NCI-H226 (cell line): ENCODE measurements around the gene DGKH.

ENCODE experiments used
- DNase-seq: peaks from one replicate; pipeline ENCODE4 v3.0.0-alpha.2; 2015

The DGKH gene, protein sequence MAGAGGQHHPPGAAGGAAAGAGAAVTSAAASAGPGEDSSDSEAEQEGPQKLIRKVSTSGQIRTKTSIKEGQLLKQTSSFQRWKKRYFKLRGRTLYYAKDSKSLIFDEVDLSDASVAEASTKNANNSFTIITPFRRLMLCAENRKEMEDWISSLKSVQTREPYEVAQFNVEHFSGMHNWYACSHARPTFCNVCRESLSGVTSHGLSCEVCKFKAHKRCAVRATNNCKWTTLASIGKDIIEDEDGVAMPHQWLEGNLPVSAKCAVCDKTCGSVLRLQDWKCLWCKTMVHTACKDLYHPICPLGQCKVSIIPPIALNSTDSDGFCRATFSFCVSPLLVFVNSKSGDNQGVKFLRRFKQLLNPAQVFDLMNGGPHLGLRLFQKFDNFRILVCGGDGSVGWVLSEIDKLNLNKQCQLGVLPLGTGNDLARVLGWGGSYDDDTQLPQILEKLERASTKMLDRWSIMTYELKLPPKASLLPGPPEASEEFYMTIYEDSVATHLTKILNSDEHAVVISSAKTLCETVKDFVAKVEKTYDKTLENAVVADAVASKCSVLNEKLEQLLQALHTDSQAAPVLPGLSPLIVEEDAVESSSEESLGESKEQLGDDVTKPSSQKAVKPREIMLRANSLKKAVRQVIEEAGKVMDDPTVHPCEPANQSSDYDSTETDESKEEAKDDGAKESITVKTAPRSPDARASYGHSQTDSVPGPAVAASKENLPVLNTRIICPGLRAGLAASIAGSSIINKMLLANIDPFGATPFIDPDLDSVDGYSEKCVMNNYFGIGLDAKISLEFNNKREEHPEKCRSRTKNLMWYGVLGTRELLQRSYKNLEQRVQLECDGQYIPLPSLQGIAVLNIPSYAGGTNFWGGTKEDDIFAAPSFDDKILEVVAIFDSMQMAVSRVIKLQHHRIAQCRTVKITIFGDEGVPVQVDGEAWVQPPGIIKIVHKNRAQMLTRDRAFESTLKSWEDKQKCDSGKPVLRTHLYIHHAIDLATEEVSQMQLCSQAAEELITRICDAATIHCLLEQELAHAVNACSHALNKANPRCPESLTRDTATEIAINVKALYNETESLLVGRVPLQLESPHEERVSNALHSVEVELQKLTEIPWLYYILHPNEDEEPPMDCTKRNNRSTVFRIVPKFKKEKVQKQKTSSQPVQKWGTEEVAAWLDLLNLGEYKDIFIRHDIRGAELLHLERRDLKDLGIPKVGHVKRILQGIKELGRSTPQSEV

DNA sequence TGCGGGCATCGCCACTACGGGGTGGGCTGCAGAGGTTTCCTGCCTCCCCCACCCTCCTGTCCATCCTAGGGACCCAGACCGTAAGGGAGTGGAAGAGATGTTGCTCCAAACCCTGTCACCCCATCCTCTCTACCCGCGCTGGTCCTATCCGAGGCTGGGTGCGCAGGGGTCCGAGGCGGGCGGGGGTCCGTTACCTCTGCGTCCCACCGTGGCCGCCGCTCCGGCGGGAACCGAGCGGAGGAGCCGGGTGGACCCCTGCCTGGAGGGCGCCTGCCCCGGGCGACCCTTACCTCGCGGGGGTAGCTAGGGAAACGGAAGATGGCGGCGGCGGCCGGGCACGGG, at the start of gene DGKH:
Gene DGKH, plus strand, starts transcription at position 307 of the 342 bp plus-strand sequence. CDS start 126 bp downstream, outside the sequence.
- no peak for DNase-seq

DNA sequence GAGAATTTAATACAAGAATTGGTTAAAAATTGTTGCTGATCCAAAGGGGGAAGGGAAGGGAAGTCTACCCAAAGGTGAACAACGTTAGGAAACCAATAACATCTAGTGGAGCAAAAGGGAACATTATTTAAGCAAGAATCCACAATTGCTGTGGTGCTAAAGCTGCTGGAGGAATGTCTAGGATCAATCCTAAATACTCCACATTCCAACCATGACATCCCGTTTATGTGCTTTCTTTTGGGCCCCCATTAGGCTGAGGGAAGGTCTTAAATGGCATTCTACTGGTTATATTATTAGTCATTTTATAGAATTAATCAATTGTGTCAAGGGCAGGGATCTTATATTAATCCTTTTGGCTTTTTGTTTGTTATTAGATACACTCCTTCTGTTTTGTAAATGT, 47.6 kb upstream of the DGKH start:
- DNase-seq: no peak

DNA sequence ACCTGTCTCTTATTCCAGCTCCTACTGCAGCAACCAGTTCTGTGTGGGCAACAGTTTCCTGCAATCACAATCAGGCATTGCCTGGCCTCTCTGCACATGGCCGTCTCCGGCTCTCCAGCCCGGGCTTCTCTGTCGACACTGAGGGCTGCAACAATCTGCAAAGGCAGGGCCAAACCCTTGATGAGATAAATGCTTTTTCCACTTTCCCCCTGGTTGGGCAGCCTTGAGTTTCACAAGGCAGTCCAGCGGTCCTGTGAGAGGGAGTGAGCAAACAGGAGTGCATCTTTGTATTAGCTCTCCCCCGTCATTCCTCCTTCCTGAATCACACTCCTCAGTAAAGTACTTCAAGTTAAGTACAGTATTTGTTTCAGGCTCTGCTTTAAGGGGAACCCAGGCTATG, 46.9 kb upstream of the DGKH start:
- peak; percentile 99 for DNase-seq

DNA sequence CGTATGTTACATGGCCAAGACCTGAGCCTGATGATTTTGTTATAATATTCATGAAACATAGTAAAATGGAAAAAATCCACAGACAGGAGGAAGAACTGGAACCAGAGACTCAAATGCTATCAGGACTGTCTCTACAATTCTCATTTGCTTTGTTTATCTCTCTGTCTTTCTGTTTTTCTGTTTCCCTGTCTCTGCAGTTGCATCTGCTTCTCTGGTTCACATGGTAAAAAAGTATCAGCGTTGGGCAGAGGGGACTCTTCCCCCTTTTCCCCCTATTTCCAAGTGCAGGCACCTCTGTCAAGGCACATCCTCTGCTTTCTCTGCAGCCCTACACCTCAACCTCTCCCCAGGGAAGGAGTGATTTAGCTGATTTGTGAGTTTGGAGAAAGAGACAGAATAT, 46.4 kb upstream of the DGKH start:
- no peak for DNase-seq

DNA sequence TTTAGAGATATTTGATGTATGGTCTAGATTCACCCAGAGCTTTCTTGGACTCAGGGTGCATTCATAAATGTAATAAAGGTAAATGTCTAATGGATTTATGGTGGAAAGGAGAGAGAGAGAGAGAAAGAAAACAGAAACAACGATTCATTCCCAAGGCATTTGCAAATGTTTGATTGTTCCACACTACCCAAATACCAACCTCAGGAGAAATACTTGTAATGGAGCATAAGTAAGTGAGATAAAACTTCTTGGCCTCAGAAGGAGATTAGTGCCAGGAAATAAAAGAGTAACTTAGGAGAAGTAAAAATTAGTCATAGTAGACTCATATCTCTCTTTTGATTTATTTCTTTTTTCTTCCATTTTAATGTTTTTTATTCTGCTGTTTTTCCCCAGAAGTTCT, 40.6 kb upstream of the DGKH start:
- DNase-seq: peak; percentile 80

DNA sequence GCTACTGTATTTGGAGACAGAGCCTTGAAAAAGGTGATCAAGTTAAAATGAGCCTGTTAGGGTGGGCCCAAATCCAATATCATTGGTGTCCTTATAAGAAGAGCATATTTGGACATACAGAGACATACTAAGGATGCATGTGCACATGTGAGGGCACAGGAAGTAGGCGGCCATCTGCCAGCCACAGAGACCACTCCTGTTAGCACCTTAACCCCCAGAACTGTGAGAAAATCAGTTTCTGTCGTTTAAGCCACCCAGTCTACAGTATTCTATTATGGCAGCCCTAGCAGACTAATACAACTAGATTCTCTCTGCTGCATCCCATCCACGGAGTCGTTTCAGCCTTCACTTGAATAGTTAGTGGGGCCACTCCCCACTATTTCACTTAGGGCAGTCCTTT, 39.4 kb upstream of the DGKH start:
- no peak for DNase-seq

DNA sequence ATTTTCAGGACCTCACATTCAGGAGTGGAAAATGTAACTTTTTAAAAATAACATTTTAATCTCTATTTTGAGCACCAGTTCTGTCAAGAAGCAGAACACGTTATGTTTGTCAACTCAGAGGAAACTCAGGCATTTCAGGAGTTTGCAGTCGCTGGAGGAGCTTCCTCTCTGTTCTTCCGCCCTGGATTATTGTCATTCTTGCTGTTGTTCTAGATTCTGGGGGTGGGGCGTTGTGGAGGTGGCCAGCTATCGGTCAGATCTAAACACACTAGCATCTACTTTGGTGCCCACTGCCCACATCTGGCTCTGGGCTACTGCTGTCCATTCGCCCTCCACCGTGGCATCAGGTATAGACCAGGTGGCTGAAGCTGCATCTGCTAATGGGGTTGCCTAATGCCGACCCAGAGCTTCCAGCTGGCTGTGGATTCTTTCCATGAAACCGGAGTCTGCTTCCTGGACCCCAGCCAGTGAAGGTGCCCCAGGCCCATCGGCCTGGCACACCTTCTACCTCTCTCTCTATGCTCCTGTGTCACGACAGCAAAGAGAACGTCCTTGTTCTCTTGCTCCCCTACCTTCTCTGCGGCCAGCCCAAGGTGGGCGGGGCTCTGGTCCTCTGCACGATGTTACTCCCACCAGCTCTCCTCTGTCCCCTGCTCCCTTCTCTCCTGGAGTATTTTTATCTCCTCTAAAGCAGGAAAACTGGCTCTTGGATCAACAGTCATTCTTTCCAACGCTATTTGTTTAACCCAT, 36.7 kb upstream of the DGKH start:
- DNase-seq: no peak

DNA sequence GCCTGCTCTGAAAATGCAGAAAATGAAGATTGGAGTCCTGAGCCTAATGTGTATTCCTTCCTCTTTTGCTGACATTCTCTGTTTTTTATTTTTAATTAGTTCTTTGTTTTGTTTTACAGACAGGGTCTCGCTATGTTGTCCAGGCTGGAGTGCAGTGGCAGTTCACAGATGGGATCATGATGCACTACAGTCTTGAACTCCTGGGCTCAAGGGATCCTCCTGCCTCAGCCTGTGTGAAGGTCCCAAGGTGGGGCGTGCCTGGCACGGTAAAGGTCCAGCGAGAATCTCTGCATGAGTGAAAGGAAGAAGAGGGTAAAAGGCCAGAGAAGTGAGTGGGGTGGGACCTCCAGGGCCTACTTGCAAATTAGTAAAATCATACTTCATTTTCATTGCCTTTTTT, 34.3 kb upstream of the DGKH start:
- no peak for DNase-seq

DNA sequence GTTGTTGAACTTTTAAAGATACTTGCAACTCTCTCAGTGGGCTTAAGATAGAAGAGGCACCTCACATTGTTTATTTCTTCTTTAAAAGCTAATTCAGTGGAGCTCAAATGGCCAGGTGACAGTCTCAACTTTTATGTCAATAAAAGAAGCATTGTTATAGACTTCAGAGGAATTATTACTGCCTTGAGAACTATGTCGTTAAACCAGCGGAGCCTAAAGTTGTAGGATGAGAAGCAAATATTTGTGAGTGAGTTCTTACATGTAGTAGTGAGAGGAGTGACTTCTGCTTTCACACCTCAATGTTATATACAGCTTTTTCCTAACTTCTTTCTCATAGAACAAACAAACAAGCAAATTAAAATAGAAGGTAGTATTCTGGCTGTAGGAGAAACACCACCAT, 31.2 kb upstream of the DGKH start:
- no peak for DNase-seq

DNA sequence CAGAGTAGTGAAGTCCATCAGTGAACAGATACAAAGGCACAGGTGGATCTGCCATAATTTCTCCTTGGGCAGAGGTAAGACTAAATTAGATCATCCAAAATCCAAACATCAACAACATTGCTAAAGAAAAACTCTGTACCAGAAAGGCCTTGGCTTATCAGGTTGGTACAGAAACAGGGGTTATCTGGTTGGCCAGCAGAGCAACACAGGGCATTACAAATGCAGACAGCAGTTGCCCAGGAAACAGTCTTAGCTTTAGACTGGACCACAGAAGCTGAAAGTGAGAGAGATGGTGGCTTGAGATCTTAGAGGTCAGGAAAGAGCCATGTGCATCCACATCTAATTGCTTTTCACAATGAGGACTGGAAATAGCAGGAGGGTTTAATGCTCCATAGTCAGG, 26.6 kb upstream of the DGKH start:
- no peak for DNase-seq

DNA sequence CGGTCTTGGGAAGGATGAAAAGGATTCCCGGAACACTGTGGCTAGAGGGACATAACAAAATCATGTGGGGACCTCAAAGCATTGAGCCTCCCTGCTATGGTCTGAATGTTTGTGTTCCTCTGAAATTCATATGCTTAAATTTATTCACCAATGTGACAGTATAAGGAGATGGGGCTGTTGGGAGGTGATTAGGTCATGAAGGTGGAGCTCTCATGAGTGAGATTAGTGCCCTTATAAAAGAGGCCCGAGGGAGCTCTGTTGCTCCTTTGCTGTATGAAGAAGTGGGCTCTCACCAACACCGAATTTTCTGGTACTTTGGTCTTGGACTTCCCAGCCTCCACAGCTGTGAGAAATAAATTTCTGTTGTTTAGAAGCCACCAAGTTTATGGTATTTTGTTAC, 26.1 kb upstream of the DGKH start:
- DNase-seq: no peak

DNA sequence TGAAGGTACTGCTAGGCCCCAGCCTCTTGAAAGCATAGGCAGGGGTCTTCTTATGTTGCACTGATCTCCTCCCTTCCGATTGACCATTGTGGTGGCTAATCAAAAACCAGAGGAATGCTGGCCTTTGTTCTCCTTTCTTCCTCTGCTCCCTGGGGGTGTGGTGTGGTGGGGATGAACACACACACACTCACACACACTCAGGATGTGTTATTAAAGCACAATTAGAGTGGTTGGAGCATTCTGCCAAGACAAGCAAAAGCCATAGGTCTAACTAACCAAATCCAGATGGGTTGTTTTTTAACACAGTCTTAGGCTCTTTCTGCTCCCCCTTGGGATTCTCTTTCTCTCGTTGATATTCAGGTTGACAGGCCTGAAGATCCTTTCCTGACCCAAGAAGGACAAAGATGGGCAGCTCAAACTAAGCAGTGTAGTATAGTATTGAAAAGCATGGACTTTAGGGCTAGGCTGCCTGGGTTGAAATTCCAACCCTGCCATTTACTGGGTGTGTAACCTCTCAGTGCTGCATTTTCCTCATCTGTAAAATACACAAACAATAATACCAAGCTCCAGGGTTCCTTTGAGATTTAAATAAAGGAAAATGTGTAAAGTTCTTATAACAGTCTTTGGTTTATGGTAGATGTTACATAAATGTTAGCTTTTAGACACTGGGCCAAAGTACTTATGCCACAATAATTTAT, 25.5 kb upstream of the DGKH start:
- no peak for DNase-seq

DNA sequence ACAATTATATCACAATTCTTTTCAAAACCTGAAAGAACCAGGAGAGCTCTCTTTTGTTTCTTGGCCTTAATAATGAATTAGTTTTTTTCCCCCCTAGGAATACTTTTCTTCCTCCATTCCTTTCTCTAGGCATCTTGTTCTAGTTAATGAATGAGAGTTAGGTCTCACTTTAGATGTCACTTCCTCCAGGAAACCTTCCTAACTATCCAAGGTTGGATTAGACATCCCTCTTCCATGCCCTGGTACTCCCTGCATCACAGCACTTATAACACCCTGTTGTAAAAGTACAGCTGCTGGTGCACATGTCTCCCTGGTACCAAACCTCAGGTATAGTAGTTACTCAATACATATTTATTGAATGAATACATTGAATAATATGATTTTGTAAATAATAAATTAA, 21.2 kb upstream of the DGKH start:
- DNase-seq: no peak

DNA sequence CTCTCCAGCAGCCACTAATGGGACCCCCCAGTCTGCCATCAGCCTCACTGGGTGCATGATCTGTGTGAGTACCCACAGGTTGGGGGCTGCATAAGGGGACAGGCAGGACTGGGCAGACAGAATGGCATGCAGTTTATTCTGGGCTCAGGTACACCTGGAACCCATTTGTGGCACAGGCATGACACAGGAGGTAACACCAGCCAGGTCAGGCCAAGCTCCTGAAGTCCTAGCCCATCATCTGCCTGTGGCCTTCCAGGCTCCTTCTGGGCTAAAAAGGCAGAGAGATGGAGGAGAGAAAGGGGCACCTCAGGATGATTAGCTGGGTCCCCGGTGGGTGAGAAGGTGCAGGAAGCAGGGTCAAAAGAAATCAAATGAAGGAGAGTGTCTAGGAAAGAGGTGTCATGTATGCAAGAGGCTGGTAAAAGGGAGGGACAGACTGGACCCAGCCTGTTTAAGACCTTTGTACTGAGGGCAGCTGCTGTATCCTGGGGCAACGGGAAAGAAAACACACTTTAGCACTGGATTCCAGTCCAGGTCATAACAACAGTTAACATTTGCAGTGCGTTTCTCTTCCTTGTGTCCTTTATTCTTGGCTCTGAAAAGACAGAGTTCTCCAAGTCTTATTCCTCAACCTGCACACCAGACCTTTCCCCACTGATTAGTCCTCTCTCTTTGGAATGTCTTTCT, 20.2 kb upstream of the DGKH start:
- no peak for DNase-seq

DNA sequence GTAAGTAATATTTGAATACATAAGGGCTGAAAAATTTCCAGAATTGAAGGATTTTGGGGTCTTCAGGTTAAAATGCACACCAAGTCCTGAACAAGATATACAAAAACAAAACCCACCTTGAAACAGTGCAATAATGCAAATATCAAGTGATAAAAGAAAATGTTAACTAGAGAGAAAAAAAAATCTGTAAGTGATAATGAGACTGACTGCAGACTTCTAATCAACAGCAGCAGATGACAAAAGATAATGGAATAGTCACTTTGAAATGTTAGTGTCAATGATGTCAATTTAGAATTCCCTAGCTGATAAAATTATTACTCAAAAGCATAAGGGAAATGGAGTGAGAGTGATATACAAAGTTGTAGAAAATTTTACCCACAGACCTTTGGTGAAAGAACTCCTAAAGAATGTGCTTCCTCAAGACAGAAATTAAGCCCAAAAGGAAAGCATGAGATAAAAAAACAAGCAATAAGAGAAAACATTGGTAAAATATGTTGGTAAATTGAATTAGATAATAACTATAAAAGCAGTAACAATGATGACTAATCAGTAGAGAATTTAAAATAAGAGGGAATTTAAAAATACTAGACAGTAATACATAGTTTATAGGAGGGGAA, 12.4 kb upstream of the DGKH start:
- DNase-seq: no peak

DNA sequence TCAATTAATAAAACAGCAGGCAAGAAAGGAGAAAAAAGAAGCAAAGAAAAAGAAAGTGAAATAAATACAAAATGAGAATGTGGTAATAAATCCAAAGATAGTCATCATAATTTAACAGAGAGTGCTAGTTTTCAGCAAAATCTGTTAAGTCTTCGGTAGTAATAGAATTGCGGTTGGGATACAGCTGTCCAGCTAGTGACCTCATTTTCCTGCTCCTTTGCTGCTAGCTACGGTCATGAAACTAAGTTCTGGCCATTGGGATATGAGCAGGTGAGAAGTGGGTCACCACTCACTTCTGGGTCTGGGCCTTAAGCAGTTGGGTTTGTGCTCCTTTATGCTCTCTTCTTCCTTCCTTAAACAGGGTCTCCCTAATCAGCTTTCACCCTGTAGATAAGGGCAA, 11.7 kb upstream of the DGKH start:
- no peak for DNase-seq

DNA sequence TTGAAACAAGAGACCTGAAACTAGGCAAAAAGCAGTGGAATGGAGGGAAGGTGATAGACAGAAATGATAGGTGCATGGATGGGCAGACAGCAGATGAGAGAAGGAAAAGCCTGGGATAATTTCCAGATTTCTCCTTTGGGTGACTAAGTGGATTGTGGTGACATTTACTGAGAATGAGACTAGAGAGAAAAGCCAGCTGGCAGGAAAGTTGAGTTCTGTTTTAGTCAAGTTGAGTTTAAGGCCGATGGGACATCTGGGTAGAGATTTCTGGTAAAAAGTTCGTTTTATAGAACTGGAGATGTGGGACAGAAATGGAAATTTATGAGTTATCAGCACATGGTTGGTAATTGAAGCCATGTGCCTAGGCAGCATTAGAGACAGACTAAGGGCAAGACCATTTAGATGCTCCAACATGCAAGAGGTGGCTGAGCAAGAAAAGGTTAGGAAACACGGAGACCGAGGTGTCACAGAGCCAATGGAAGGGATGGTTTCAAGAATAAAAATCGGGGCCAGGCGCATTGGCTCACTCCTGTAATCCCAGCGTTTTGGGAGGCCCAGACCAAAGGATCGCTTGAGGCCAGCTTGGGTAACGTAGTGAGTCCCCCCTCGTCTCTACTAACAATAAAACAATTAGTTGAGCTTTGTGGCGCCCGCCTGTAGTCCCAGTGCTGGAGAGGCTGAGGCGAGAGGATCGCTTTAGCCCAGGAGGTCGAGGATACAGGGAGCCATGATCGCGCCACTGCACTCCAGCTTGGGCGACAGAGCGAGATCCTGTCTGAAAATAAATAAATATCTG, 9.6 kb upstream of the DGKH start:
- DNase-seq: no peak

DNA sequence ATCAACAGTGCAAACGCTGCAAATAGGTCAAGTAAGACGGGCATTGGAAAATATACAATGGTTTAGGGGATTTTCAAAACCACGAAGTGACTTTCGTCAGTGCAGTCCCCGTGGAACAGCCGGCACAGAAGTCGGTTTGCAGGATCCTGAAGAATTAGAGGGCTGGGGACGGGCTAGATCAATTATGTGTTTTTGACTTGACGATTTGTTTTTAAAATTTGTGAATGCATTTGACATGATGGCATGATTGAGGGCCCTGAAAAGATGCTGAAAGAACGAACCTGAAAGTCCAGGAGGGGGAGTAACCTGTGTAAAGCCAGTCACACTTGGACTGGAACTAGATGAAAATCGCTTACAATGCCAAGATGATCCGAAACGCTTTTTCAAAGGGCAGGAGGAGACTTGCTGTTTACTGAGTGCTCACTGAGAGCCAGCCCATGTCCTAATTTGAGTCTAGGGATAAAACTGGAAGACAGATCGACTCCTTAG, 8.9 kb upstream of the DGKH start:
- no peak for DNase-seq

DNA sequence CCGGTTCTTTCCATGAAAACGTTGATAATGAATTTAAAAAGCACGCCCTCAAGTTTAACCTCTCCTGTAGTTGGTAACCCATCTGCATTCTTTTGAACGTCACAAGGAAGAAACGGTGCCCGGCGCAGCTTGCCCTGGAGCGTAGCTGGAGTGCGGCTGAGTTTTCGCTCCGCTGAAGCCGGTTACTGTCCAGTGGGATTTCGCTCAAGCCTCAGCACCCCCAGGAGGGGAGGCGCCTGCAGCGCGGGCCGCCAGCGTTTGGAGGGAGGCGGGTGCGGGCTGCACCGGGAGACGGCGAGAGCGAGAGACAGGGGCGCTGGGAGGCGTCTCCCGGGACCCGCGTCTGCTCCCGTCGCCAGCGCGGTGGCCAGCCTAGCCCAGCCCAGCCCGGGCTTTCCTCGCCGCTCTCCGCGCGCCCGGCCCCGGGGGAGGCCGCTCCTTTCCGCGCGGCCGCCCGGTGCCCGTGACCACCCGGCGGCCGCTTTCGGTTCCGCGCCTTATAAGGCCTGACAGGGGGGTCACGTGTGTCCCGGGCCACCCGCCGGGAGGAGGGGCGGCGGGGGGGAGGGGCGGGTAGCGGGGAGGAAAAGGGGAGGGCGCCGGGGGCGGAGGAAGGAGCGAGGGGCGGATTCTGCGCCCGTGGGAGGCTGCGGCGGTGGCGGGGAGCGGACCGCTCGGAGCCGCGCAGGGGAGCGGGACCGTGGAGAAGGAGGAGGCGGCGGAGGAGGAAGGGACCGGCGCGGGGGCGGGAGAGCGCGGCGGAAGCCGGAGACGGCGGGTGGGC, 8.3 kb upstream of the DGKH start:
- DNase-seq: peak; percentile 85

DNA sequence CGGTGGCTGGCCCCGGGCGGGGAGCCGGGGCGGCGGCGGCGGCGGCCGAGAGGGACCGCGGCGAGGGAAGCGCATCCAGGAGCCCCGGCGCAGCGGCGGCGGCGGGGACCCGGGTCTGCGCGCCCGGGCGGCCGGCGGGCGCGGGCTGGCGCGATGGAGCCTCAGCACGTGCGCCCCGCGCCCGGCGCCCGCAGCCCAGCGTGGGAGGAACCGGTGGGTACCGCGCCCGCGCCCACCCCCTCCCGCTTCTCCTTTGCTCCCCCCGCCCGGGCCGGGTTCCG, 7.8 kb upstream of the DGKH start:
- no peak for DNase-seq
